Measurements from ENCODE around the gene ZMYND8. TPM values are rescaled to one million over a fixed set of nuclear protein-coding genes. Genes with fewer than 3 reads are reported as not detected.
A peak's percentile ranks its signal among the peaks of the same experiment; 100 is the strongest.

Gene ZMYND8
- total RNA-seq, 1 donor from 2014 or later: 31.9 TPM

DNA sequence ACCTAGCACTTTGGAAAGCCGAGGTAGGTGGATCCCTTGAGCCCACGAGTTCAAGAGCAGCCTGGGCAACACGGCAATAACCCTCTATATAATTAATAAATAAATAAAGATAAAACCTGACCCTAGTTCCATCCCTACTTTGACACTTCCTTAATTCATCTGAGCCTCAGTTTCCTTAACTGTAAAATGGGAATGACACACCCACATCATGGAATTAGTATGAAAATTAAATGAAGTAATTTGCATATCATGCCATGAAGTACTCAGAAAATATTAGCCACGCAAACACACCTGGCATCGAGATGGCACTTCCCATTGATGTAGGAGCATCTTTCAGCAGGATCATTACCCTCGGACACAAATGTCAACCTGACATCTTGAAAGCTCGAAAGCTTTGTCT lies 19.1 kb downstream of the ZMYND8 start:
- no peak for TF ChIP-seq CTCF (IDR thresholded peaks at IDR 0.05)
- Mint-ChIP-seq H3K27ac (ENCODE audit: unreplicated experiment) (no peak overlapping the region), H3K27me3 (ENCODE audit: low read depth) (no peaks in the 10 kb centered on the region), H3K4me1 (ENCODE audit: low read depth) (peaks cover 64% of the 10 kb centered on the region), H3K36me3 (ENCODE audit: low read depth) (peaks cover 8% of the 10 kb centered on the region), H3K4me3 (ENCODE audit: unreplicated experiment) (no peak overlapping the region), H3K9me3 (ENCODE audit: low read depth) (no peaks in the 10 kb centered on the region)
- DNase-seq (ENCODE audit: low spot score): no peak

DNA sequence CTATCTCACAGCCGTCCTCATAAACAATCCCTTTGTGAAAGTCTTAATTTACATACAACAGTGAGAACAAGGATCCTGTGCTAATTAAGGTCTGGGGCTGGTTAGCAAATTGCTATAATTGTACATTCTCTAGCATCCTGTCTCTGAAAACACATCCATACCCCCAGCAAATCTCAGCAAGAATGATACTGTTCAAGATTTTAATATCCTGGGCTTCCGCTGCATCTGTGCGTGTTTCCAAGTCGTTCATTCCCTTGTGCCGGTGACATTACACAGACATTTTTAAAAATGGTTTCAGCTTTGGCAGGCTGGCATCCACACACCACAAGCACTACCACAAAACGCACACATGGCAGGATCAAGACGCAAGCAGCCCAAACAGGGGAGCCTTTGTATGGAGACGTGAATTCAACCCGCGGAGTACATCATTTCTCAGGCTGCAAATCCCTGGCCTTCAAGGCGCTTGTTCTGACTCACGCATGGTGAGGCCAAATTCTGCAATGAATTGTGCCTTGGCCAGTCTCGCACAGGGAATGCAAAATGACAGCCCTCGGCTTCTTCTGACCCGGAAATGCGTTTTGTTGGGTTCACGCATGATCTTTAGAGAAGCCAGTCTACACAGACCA lies 20.3 kb downstream of the ZMYND8 start:
- no peak overlapping the region for H3K4me3 Mint-ChIP-seq (ENCODE audit: unreplicated experiment)
- peaks cover 75% of the 10 kb centered on the region for H3K4me1 Mint-ChIP-seq (ENCODE audit: low read depth)
- peak overlapping the region; percentile 92 for H3K27ac Mint-ChIP-seq (ENCODE audit: unreplicated experiment)

DNA sequence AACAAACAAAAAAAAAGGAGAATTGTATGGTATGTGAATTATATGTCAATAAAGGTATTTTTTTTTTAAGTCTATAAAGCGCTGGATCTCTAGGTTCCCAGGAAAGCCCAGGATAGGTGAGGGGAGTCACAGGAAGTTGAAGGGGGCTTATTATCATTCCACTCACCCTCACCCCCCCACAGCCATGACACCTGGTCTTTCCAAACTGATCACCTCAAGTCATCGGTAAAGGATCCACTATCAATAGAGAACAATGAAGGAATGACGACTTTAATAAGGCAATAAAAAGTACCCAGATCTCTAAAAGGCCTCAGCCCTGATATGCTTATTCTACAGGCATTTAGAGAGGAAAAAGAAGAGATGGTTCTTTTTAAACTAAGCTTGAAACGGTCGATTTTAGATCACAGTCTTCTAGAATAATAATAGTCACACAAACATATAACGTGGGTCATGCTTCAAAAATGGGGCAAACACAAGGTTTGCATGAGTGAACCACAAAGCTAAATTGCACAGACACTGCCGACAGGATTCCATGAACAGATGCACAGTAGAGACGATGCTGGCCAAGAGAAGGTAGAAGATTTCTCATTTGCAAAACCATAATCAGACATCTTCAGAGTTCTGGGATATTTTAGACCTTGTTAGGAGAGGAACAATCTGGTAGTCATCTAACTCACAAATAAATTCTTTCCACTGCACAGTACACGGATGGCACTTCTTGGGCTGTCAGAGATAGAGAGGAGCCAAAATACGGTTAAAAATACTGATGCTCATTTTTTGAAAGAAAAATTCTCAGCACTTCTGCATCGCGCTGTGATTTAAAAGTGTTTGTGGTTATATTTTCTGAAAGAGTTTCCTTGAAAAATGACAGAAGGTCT lies 21.0 kb downstream of the ZMYND8 start:
- Mint-ChIP-seq H3K27me3 (ENCODE audit: low read depth) (no peaks in the 10 kb centered on the region), H3K9me3 (ENCODE audit: low read depth) (peaks cover 7% of the 10 kb centered on the region), H3K27ac (ENCODE audit: unreplicated experiment) (peak overlapping the region; percentile 92), H3K4me3 (ENCODE audit: unreplicated experiment) (no peak overlapping the region), H3K4me1 (ENCODE audit: low read depth) (peaks cover 79% of the 10 kb centered on the region), H3K36me3 (ENCODE audit: low read depth) (peaks cover 14% of the 10 kb centered on the region)
- TF ChIP-seq CTCF (IDR thresholded peaks at IDR 0.05): no peak
- no peak for DNase-seq (ENCODE audit: low spot score)

More for the DNA sequence above, 20.3 kb downstream of the ZMYND8 start:
- TF ChIP-seq CTCF (IDR thresholded peaks at IDR 0.05): no peak
- Mint-ChIP-seq H3K9me3 (ENCODE audit: low read depth) (peaks cover 4% of the 10 kb centered on the region), H3K36me3 (ENCODE audit: low read depth) (peaks cover 14% of the 10 kb centered on the region), H3K27me3 (ENCODE audit: low read depth) (no peaks in the 10 kb centered on the region)
- no peak for DNase-seq (ENCODE audit: low spot score)

DNA sequence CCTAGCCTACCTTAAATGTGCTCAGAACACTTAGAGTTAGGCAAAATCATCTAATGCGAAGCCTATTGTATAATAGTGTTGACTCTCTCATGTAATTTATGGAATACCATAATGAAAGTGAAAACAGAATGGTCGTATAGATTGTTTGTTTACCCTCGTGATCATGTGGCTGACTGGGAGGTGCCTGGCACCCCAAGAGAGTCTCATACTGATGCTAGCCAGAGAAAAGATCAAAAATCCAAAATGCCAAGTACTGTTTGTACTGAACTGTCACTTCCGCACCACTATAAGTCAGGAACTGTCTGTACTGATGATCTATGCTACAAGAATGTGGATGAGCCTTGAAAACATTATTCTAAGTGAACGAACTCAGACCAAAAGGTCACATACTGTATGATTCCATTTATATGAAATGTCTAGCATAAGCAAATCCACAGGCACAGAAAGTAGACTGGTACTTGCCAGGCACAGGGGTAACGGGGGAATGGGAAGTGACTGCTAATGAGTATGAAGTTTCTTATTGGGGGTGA lies 22.4 kb downstream of the ZMYND8 start:
- TF ChIP-seq CTCF (IDR thresholded peaks at IDR 0.05): no peak
- Mint-ChIP-seq H3K4me3 (ENCODE audit: unreplicated experiment) (peak overlapping the region; percentile 43), H3K27me3 (ENCODE audit: low read depth) (no peaks in the 10 kb centered on the region), H3K27ac (ENCODE audit: unreplicated experiment) (peak overlapping the region; percentile 92), H3K36me3 (ENCODE audit: low read depth) (peaks cover 14% of the 10 kb centered on the region), H3K4me1 (ENCODE audit: low read depth) (peaks cover 83% of the 10 kb centered on the region), H3K9me3 (ENCODE audit: low read depth) (peaks cover 7% of the 10 kb centered on the region)
- no peak for DNase-seq (ENCODE audit: low spot score)
